ENCODE results near the gene DNAH8.

Gene DNAH8

GRCh38 chr6:38725414-38726183 is 10.5 kb downstream of the DNAH8 start:
- no peak for TF ChIP-seq CTCF (IDR thresholded peaks at IDR 0.05; ENCODE audit: control insufficient read depth, extremely low read depth, insufficient read depth)
- no peak overlapping the region for H3K4me3 ChIP-seq (ENCODE audit: low read depth, low read length)
- DNase-seq (ENCODE audit: low read depth): no peak

- no peak overlapping the region for H3K4me3 ChIP-seq (ENCODE audit: low read depth, low read length)
- no peak for TF ChIP-seq CTCF (IDR thresholded peaks at IDR 0.05; ENCODE audit: control insufficient read depth, extremely low read depth, insufficient read depth)
- DNase-seq (ENCODE audit: low read depth): no peak
Observed at GRCh38 chr6:38728203-38728602, 13.1 kb downstream of the DNAH8 start.

GRCh38 chr6:38730140-38730862 is 15.2 kb downstream of the DNAH8 start:
- DNase-seq (ENCODE audit: low read depth): peak; percentile 89
- H3K4me3 ChIP-seq (ENCODE audit: low read depth, low read length): no peak overlapping the region
- TF ChIP-seq CTCF (IDR thresholded peaks at IDR 0.05; ENCODE audit: control insufficient read depth, extremely low read depth, insufficient read depth): no peak

- H3K4me3 ChIP-seq (ENCODE audit: low read depth, low read length): no peak overlapping the region
- no peak for DNase-seq (ENCODE audit: low read depth)
- TF ChIP-seq CTCF (IDR thresholded peaks at IDR 0.05; ENCODE audit: control insufficient read depth, extremely low read depth, insufficient read depth): no peak
Observed at GRCh38 chr6:38736951-38737350, 21.8 kb downstream of the DNAH8 start.

GRCh38 chr6:38738261-38738660 is 23.1 kb downstream of the DNAH8 start:
- DNase-seq (ENCODE audit: low read depth): no peak

GRCh38 chr6:38739532-38739931 is 24.4 kb downstream of the DNAH8 start:
- TF ChIP-seq CTCF (IDR thresholded peaks at IDR 0.05; ENCODE audit: control insufficient read depth, extremely low read depth, insufficient read depth): no peak
- no peak for DNase-seq (ENCODE audit: low read depth)

More at GRCh38 chr6:38738261-38738660, 23.1 kb downstream of the DNAH8 start:
- TF ChIP-seq CTCF (IDR thresholded peaks at IDR 0.05; ENCODE audit: control insufficient read depth, extremely low read depth, insufficient read depth): no peak
- no peak overlapping the region for H3K4me3 ChIP-seq (ENCODE audit: low read depth, low read length)

More at GRCh38 chr6:38739532-38739931, 24.4 kb downstream of the DNAH8 start:
- no peak overlapping the region for H3K4me3 ChIP-seq (ENCODE audit: low read depth, low read length)

Data from LNCaP clone FGC (cell line).